GM19240 (cell line): Measurements from ENCODE around the gene RASA4B.
"Not testable (repeated sequence)": the region's sequence is repeated elsewhere in the genome, so short reads cannot be mapped to it uniquely, and the experiment has no call there.

Experiments used
- DNase-seq: peaks from one replicate; pipeline ENCODE4 v3.0.0; 2011; ENCODE audit warnings: low spot score; ENCODE audit not compliant: insufficient read length

Gene RASA4B

GRCh38 chr7:102511860-102512522 is 5.6 kb downstream of the RASA4B start:
- not testable (repeated sequence) for DNase-seq

- not testable (repeated sequence) for DNase-seq
Observed at GRCh38 chr7:102510575-102510974, 7.0 kb downstream of the RASA4B start.

GRCh38 chr7:102507410-102508088 is 10.0 kb downstream of the RASA4B start:
- DNase-seq = not testable (repeated sequence)

GRCh38 chr7:102505298-102506185 is 12.0 kb downstream of the RASA4B start:
- not testable (repeated sequence) for DNase-seq

- not testable (repeated sequence) for DNase-seq
Observed at GRCh38 chr7:102503141-102503540, 14.4 kb downstream of the RASA4B start.

- DNase-seq = not testable (repeated sequence)
Observed at GRCh38 chr7:102498321-102498720, 19.3 kb downstream of the RASA4B start.

GRCh38 chr7:102497308-102497707 is 20.3 kb downstream of the RASA4B start:
- not testable (repeated sequence) for DNase-seq

GRCh38 chr7:102496861-102497260 is 20.7 kb downstream of the RASA4B start:
- DNase-seq = not testable (repeated sequence)

- DNase-seq = not testable (repeated sequence)
Observed at GRCh38 chr7:102494473-102495149, 23.0 kb downstream of the RASA4B start.

GRCh38 chr7:102494026-102494425 is 23.6 kb downstream of the RASA4B start:
- not testable (repeated sequence) for DNase-seq

- DNase-seq = not testable (repeated sequence)
Observed at GRCh38 chr7:102493220-102493935, 24.2 kb downstream of the RASA4B start.

GRCh38 chr7:102490529-102491075 is 27.0 kb downstream of the RASA4B start:
- DNase-seq = not testable (repeated sequence)

- DNase-seq = not testable (repeated sequence)
Observed at GRCh38 chr7:102484317-102484716, 33.3 kb downstream of the RASA4B start.

- DNase-seq = not testable (repeated sequence)
Observed at GRCh38 chr7:102481962-102482361, 35.6 kb downstream of the RASA4B start.

GRCh38 chr7:102479982-102480637 is 37.5 kb downstream of the RASA4B start:
- not testable (repeated sequence) for DNase-seq

GRCh38 chr7:102479209-102479584 is 38.4 kb downstream of the RASA4B start:
- DNase-seq = not testable (repeated sequence)

GRCh38 chr7:102478314-102479208 is 39.0 kb downstream of the RASA4B start, which contains the start of gene POLR2J:
TSS of gene POLR2J (minus strand) at chr7:102478922. CDS start at chr7:102478860, 62 bp downstream.
- DNase-seq = not testable (repeated sequence)

GRCh38 chr7:102474736-102475435 is 42.7 kb downstream of the RASA4B start:
- DNase-seq = not testable (repeated sequence)
